H9 (cell line): ENCODE measurements around the gene INSR. TPM values are rescaled to one million over a fixed set of nuclear protein-coding genes. Genes with fewer than 3 reads are reported as not detected.
A peak's percentile ranks its signal among the peaks of the same experiment; 100 is the strongest.

Experiments used
- DNase-seq: peaks from one replicate; pipeline ENCODE4 v3.0.0-alpha.2; 2017
- H2AFZ ChIP-seq: one replicate; pipeline ENCODE4 v1.6.1; 2013; ENCODE audit warnings: mild to moderate bottlenecking, low read length, control low read depth, moderate library complexity
- H2AK5ac ChIP-seq: 2 replicates; pipeline ENCODE4 v1.6.1; 2013; ENCODE audit warnings: low read length, control low read depth, mixed read lengths; ENCODE audit not compliant: insufficient read length
- H2BK120ac ChIP-seq: one replicate; pipeline ENCODE4 v1.6.1; 2013; ENCODE audit warnings: low read depth, mild to moderate bottlenecking, low read length, control low read depth, inconsistent platforms; ENCODE audit not compliant: poor library complexity, severe bottlenecking
- H2BK12ac ChIP-seq: 2 replicates; pipeline ENCODE4 v1.6.1; 2013; ENCODE audit warnings: low read length, control low read depth, mixed read lengths, low read depth; ENCODE audit not compliant: insufficient read length
- H2BK15ac ChIP-seq: 2 replicates; pipeline ENCODE4 v1.6.1; 2013; ENCODE audit warnings: low read depth, low read length, control low read depth
- H2BK20ac ChIP-seq: one replicate; pipeline ENCODE4 v1.6.1; 2013; ENCODE audit warnings: low read depth, mild to moderate bottlenecking, low read length, control low read depth, inconsistent platforms; ENCODE audit not compliant: poor library complexity, severe bottlenecking
- H2BK5ac ChIP-seq: 2 replicates; pipeline ENCODE4 v1.6.1; 2013; ENCODE audit warnings: low read length, control low read depth, mixed read lengths; ENCODE audit not compliant: insufficient read length
- H3K14ac ChIP-seq: 2 replicates; pipeline ENCODE4 v1.6.1; 2013; ENCODE audit warnings: low read length, control low read depth; ENCODE audit not compliant: insufficient read depth
- H3K18ac ChIP-seq: 2 replicates; pipeline ENCODE4 v1.6.1; 2013; ENCODE audit warnings: low read depth, mild to moderate bottlenecking, mixed read lengths, low read length, control low read depth; ENCODE audit not compliant: insufficient read length
- H3K23ac ChIP-seq: 2 replicates; pipeline ENCODE4 v1.6.1; 2013; ENCODE audit warnings: low read length, control low read depth, mixed read lengths, low read depth; ENCODE audit not compliant: insufficient read length
- H3K23me2 ChIP-seq: 2 replicates; pipeline ENCODE4 v1.6.1; 2013; ENCODE audit warnings: low read depth, mild to moderate bottlenecking, mixed read lengths, low read length, control low read depth; ENCODE audit not compliant: insufficient read length, poor library complexity, severe bottlenecking
- H3K27ac ChIP-seq: 2 replicates; pipeline ENCODE4 v1.5.1; 2013; ENCODE audit warnings: low read length, control low read depth, mixed read lengths, low read depth; ENCODE audit not compliant: insufficient read length
- H3K27me3 ChIP-seq: 2 replicates; pipeline ENCODE4 v1.6.1; 2013; ENCODE audit warnings: low read length, control low read depth, inconsistent platforms; ENCODE audit not compliant: insufficient read depth
- H3K4ac ChIP-seq: 2 replicates; pipeline ENCODE4 v1.6.1; 2013; ENCODE audit warnings: low read depth, mild to moderate bottlenecking, control low read depth, inconsistent platforms, low read length, moderate library complexity
- H3K4me1 ChIP-seq: 2 replicates; pipeline ENCODE4 v1.6.1; 2013; ENCODE audit warnings: low read length, control low read depth, inconsistent platforms; ENCODE audit not compliant: insufficient read depth
- H3K4me2 ChIP-seq: 2 replicates; pipeline ENCODE4 v1.6.1; 2013; ENCODE audit warnings: low read length, control low read depth, mixed read lengths; ENCODE audit not compliant: insufficient read length, insufficient read depth
- H3K56ac ChIP-seq: 2 replicates; pipeline ENCODE4 v1.6.1; 2013; ENCODE audit warnings: low read depth, mild to moderate bottlenecking, mixed read lengths, low read length, control low read depth; ENCODE audit not compliant: insufficient read length
- H3K79me1 ChIP-seq: 2 replicates; pipeline ENCODE4 v1.6.1; 2013; ENCODE audit warnings: low read depth, mild to moderate bottlenecking, moderate library complexity, low read length, control low read depth, inconsistent platforms; ENCODE audit not compliant: insufficient read depth, poor library complexity, severe bottlenecking
- H3K79me2 ChIP-seq: 2 replicates; pipeline ENCODE4 v1.6.1; 2013; ENCODE audit warnings: low read length, control low read depth, inconsistent platforms; ENCODE audit not compliant: insufficient read depth
- H3K9ac ChIP-seq: 2 replicates; pipeline ENCODE4 v1.6.1; 2013; ENCODE audit warnings: low read length, control low read depth, mixed read lengths; ENCODE audit not compliant: insufficient read length; ENCODE audit errors: extremely low read depth
- H3K9me3 ChIP-seq: one replicate; pipeline ENCODE4 v1.6.1; 2013; ENCODE audit warnings: low read depth, low read length, inconsistent platforms; ENCODE audit not compliant: control insufficient read depth
- H3T11ph ChIP-seq: one replicate; pipeline ENCODE4 v1.6.1; 2013; ENCODE audit warnings: mild to moderate bottlenecking, low read length, control low read depth, inconsistent platforms
- H4K20me1 ChIP-seq: one replicate; pipeline ENCODE4 v1.6.1; 2013; ENCODE audit not compliant: control insufficient read depth, insufficient read length, insufficient read depth
- H4K5ac ChIP-seq: 2 replicates; pipeline ENCODE4 v1.6.1; 2013; ENCODE audit warnings: low read depth, mild to moderate bottlenecking, mixed read lengths, low read length, control low read depth; ENCODE audit not compliant: insufficient read length
- H4K8ac ChIP-seq: replicated peaks from 2 replicates; pipeline ENCODE4 v1.6.1; 2013; ENCODE audit warnings: low read length, control low read depth, mixed read lengths, low read depth; ENCODE audit not compliant: insufficient read length
- H4K91ac ChIP-seq: 2 replicates; pipeline ENCODE4 v1.6.1; 2013; ENCODE audit warnings: low read depth, mild to moderate bottlenecking, moderate library complexity, mixed read lengths, low read length, control low read depth; ENCODE audit not compliant: insufficient read length
- H3K27ac Mint-ChIP-seq, 3 experiments: 2 replicates in 2 of 3; 3 replicates in 1 of 3; pipeline ENCODE4 v1.8.0; 2020 to 2021; ENCODE audit warnings: mixed read lengths in 3 of 3, mild to moderate bottlenecking in 1 of 3, moderate library complexity in 1 of 3
- H3K27me3 Mint-ChIP-seq: 2 replicates; pipeline ENCODE4 v1.8.0; 2021; ENCODE audit warnings: low read depth, mild to moderate bottlenecking, moderate library complexity, mixed read lengths
- H3K36me3 Mint-ChIP-seq, 3 experiments: 2 replicates in 2 of 3; 3 replicates in 1 of 3; pipeline ENCODE4 v1.8.0; 2020 to 2021; ENCODE audit warnings: low read depth in 3 of 3, mixed read lengths in 3 of 3; ENCODE audit not compliant: insufficient read depth in 1 of 3
- H3K4me1 Mint-ChIP-seq, 2 experiments: 2 replicates each; pipeline ENCODE4 v1.8.0; 2020; ENCODE audit warnings: mixed read lengths in 2 of 2
- H3K4me3 Mint-ChIP-seq, 2 experiments: 2 replicates in 1 of 2; 3 replicates in 1 of 2; pipeline ENCODE4 v1.8.0; 2020 to 2021; ENCODE audit warnings: mild to moderate bottlenecking in 2 of 2, mixed read lengths in 2 of 2, moderate library complexity in 1 of 2
- H3K9me3 Mint-ChIP-seq, 2 experiments: 2 replicates in 1 of 2; 3 replicates in 1 of 2; pipeline ENCODE4 v1.8.0; 2020; ENCODE audit warnings: mild to moderate bottlenecking in 2 of 2, mixed read lengths in 2 of 2, moderate library complexity in 1 of 2
- CTCF ChIP-seq: fragments of 200-600 bp; sonication (generic); conservative IDR thresholded peaks from 3 replicates; pipeline ENCODE4 v1.8.0; 2021; ENCODE audit warnings: antibody characterized with exemption, mild to moderate bottlenecking
- WGBS: extraction: QIAGEN DNeasy Blood & Tissue Kit; methylation state at CpG from one replicate; pipeline ENCODE4 v1.1.7; 2013; ENCODE audit warnings: missing lambda C conversion rate, low lambda C conversion rate, mixed read lengths; ENCODE audit not compliant: insufficient read length; ENCODE audit errors: extremely low coverage; 5-methylcytosine and 5-hydroxymethylcytosine counted together
- total RNA-seq: library from RNA; stranded (reverse); gene quantifications from 2 replicates; pipeline ENCODE4 v1.2.1, GENCODE V29; 2021

The INSR gene
- total RNA-seq, 1 experiment from 2014 or later, result 39.8 TPM

GRCh38 chr19:7098701-7099596, 195.3 kb downstream of the INSR start:
- Histone ChIP-seq H2AK5ac (no peak overlapping the region), H4K8ac (no peak overlapping the region), H3K23me2 (no peaks in the 10 kb centered on the region), H3T11ph (no peak overlapping the region), H4K5ac (no peak overlapping the region), H4K91ac (no peak overlapping the region), H3K14ac (peak overlapping the region; percentile 97), H2BK20ac (no peak overlapping the region), H3K27me3 (no peaks in the 10 kb centered on the region), H3K4ac (no peak overlapping the region), H3K18ac (peak overlapping the region; percentile 98), H2BK15ac (no peak overlapping the region), H3K79me1 (no peaks in the 10 kb centered on the region), H2BK12ac (no peak overlapping the region), H3K4me2 (peak overlapping the region; percentile 54), H4K20me1 (no peaks in the 10 kb centered on the region), H3K9ac (peak overlapping the region; percentile 84), H3K79me2 (no peaks in the 10 kb centered on the region), H3K23ac (no peak overlapping the region), H3K4me1 (no peaks in the 10 kb centered on the region), H2AFZ (no peak overlapping the region), H3K27ac (peak overlapping the region; percentile 43), H3K9me3 (peaks cover 5% of the 10 kb centered on the region), H2BK120ac (no peak overlapping the region), H3K56ac (no peak overlapping the region), H2BK5ac (no peak overlapping the region)
- peaks cover 6% of the 10 kb centered on the region for H3K27me3 Mint-ChIP-seq
- peaks cover 10 to 11% of the 10 kb centered on the region in 2 experiments for H3K4me1 Mint-ChIP-seq
- TF ChIP-seq CTCF, result no peak
- no CpG with 5 or more reads among the region's 78 CpGs for WGBS
- peaks cover 27 to 30% (median 29%) of the 10 kb centered on the region in 3 experiments for H3K36me3 Mint-ChIP-seq
- peak; percentile 93 for DNase-seq
- H3K27ac Mint-ChIP-seq, result peak overlapping the region; percentile 96 to 99 (median 98)
- H3K4me3 Mint-ChIP-seq, result peak overlapping the region; percentile 84 to 86
- H3K9me3 Mint-ChIP-seq, result peaks cover 37 to 38% of the 10 kb centered on the region in 2 experiments
